ENCODE results near the gene ERC2.

ERC2 gene

DNA sequence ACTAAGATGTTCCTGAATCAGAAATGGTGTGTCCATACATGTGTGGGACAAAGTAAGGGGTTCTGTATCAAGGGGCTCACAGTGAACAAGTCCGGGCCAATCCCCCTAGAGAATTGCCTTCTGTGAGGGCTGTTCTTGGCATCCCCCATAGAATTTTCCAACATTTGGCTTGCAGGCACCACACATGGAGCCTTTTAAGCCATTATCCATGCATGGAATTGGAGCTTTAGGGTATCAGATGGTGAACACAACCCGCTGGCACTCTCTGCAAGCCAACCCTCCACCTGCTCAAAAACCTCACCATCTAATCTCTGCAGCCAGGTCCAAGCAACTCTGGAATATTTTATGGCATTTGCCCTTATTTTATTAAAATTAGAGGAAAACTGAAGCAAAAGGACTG is 278.7 kb downstream of the ERC2 start:
- no peak for DNase-seq (ENCODE audit: low read depth in 2 of 2)

- DNase-seq (ENCODE audit: low read depth in 2 of 2): no peak
Observed at GRCh38 chr3:56188201-56188600, 280.1 kb downstream of the ERC2 start.

GRCh38 chr3:56187051-56187450 is 281.2 kb downstream of the ERC2 start:
- no peak for DNase-seq (ENCODE audit: low read depth in 2 of 2)

GRCh38 chr3:56185827-56186226 is 282.4 kb downstream of the ERC2 start:
- DNase-seq (ENCODE audit: low read depth in 2 of 2): no peak

DNA sequence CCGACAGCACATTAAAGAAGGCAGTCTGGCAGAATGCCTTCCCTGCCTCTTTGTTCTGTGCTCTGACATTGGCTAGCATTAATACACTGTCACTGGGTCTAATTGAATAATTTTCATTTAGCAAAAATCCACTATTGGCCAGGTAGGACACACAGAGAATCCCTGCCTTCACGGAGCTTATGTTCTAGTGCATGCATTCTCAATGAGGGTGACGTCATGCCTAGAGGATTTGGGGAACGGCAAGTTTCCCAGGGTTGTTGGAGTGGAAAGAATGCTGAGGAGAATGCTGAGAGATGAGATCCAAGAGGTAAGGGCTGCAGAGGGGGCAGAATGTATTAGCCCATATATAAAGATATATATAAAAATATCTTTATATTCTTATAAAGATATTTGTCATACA is 284.7 kb downstream of the ERC2 start:
- DNase-seq (ENCODE audit: low read depth in 2 of 2): no peak

DNA sequence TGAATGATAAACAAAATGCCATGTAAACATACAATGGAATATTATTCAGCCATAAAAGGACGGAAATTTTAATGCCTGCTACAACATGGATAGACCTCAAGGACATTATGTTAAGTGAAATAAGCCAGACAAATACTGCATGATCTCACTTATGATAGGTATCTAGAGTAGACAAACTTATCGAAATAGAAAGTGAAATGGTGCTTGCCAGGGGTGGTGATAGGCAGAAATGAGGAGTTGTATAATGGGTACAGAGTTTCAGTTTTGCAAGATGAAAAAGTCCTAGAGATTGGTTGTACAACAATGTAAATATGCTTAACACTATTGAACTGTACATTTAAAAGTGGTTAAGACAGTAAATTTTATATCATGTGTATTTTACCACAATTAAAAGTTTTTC is 287.8 kb downstream of the ERC2 start:
- DNase-seq (ENCODE audit: low read depth in 2 of 2): no peak

DNA sequence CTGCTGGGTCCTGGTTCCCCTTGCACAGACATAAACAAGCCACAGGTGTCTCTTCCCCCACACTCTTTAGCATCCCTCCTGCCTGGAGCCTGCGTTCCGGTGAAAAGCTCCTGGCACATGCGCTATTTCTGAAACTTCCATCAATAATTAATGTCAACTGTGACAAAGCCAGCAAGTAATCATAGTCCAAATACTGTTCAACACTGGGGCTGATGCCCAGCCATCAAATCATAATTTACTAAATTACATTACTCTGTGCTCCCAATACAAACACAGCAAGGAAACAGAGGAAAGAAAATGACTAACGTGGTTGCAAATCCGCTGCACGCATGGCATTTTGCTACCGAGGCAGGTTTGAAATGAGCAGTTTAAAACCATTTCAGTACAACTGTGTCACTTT is 294.7 kb downstream of the ERC2 start:
- DNase-seq (ENCODE audit: low read depth in 2 of 2): no peak

DNA sequence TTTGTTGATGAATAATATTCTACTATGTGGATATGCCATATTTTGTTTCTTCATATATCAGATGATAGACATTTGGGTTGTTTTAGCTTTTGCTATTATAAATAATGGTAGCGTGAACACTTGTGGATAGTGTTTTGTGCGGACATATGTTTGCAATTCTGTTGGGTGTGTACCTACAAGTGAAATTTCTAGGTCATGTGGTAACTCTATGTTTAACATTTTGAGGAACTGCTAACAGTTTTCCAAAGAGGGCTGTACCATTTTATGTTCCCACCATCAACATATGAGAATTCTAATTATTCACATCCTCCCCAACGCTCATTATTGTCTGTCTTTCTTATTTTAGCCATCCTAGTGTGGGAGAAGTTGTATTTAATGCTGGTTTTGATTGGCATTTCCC is 303.8 kb downstream of the ERC2 start:
- no peak for DNase-seq (ENCODE audit: low read depth in 2 of 2)

DNA sequence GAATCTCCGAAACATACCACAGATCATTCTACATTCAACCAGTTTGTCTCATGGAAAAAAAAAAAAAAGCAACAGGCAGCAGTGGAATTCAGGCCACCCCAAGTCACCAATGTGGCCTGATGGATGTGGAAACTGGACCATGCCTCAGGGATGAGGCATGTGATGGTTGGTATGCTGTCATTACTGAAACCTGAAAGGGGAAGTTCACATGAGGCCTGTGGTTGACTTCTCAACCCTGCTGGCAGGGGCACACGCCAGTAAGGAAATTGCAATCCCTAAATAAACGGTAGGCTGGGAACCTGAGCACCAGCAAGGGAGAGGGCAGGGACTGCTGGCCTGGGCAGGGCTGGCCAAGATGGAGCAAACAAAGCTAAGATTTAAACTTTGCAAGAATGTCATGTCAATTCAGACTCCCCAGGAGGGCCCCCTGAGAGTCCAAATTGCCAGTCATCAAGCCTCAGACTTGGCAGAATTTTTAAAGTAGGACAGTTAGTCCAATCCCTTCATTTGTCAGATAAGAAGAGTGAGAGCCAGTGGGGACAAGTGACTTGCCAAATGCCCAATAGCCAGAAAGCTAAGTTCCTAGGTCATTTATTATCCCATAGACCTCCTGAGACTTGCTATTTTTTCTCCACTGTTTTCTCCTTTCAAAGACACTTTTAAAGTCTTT is 310.4 kb downstream of the ERC2 start:
- DNase-seq (ENCODE audit: low read depth in 2 of 2): no peak

GRCh38 chr3:56154297-56154696 is 314.0 kb downstream of the ERC2 start:
- no peak for DNase-seq (ENCODE audit: low read depth in 2 of 2)

DNA sequence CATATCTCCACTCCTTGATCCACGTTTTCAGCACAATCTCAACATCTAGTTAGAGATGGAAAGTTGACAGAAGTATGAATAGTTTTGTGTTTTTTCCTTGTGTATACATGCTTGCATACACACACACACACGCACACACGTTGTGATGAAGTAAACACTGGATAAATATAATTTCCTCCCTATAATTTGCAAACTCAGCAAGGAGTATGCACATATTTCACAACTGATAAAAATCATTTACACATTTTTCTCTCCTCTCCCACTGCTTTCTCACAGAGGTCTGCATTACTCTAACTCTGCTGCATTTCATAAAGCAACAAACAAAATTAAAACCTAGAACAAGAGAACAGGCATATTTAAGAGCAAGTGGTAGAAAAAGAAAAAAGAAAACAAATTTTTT is 320.9 kb downstream of the ERC2 start:
- no peak for DNase-seq (ENCODE audit: low read depth in 2 of 2)

DNA sequence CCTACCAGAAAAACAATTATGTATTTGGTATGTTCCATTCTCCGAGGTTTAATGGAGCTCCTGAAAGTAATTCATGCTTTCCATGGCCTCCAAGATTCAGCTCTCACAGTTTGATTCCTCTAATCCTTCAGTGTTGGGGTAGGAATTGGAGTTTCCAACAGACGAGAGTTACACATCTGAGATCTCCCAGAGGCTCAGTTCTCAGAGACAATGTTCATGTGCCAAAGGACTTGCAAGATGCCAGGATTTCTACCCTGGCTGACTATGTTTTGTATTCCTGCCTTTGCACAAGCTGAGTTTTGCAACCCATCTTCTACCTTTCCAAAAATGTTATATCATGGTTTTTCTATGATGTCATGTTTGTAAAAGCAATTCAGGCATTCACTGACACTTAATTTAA is 322.9 kb downstream of the ERC2 start:
- DNase-seq (ENCODE audit: low read depth in 2 of 2): no peak

DNA sequence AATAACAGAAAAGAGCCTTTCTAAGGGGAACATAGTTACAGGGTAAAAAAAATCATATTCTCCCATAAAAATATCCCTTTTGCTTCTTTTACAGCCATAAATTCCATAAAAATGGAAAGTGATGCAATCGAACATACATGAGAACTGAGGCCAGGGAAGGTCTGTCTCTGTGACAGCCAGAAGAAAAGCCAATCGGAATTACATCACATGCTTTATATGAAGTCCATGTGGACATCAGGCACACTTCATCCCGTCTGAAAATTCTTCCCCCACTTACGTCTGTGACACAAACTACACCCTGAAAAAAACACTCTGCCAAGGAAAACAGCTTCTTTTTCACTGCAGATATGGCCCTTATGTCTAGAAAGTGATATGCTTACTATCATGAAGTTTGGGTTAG is 323.5 kb downstream of the ERC2 start:
- DNase-seq (ENCODE audit: low read depth in 2 of 2): no peak

DNA sequence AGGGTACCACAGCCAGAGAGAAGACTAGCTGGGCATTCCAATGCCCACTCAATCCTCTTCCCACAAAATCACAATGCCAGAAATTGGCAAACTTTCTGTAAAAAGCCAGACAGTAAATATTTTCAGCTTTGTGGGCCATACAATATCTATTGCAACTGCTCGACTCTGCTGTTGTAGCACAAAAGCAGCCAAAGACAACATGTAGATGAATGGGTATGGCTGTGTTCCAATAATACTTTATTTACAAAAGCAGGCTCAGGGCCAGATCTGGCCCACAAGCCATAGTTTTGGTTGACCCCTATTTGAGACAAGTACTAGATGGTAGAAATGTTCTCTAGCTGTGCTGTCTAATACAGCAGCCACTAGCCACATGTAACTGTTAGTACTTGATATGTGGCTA is 330.9 kb downstream of the ERC2 start:
- DNase-seq (ENCODE audit: low read depth in 2 of 2): no peak

DNA sequence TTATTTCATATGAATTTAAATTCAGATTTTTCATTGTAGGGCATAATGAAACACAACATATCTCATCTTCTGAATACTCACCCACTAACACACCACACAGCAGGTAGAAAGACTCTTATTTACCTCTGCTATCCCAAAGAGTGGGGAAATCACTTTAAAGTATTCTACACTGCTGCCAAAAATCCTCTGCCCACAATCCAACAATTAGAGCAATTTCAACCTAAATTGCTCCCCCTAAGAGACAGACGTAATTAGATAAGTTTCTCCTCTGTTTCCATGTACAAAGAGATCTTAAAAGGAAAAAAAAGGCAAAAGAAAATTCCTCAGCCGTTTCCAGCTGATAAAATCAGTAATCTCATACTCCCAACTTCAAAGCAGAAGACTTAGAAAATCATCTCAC is 331.8 kb downstream of the ERC2 start:
- DNase-seq (ENCODE audit: low read depth in 2 of 2): no peak

DNA sequence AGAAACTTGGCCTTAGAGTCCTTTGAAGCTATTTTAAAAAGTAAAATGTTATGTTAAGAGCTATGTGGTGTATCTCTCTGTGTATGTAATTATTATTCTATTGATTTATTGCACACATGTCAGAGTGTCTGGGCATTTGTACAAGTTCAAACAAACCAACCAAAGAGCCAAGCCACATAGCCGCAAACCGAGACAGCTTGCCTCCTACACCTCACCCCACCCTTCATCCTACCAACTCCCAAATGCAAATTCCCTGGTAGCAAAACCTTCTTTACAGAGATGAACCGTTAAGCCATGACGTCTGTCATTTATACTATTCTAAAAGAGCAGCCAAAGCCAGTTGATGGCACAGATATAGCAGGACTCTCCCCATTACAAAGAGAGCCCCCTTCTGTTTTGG is 332.3 kb downstream of the ERC2 start:
- no peak for DNase-seq (ENCODE audit: low read depth in 2 of 2)

DNA sequence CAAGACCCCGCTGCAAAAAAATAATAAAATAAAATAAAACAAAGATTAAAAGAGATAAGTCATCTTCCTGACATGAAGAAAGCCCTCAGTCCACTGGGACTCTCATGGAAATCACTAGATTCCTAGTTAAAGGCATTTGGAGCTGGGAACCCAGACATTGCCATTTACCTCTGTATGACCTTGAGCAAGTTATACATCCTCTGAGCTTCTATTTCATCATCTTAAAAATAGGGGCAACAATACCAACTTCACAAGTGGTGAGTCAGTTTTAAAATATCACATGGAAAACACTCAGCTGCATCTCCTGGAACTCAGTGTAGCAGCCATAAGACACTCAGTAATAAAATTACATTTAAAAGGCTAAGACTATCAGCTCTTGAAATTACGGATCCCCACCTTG is 334.8 kb downstream of the ERC2 start:
- DNase-seq (ENCODE audit: low read depth in 2 of 2): no peak

GRCh38 chr3:56132762-56133161 is 335.5 kb downstream of the ERC2 start:
- no peak for DNase-seq (ENCODE audit: low read depth in 2 of 2)

- no peak for DNase-seq (ENCODE audit: low read depth in 2 of 2)
Observed at GRCh38 chr3:56131974-56132590, 336.2 kb downstream of the ERC2 start.

- no peak for DNase-seq (ENCODE audit: low read depth in 2 of 2)
Observed at GRCh38 chr3:56130036-56130435, 338.2 kb downstream of the ERC2 start.

DNA sequence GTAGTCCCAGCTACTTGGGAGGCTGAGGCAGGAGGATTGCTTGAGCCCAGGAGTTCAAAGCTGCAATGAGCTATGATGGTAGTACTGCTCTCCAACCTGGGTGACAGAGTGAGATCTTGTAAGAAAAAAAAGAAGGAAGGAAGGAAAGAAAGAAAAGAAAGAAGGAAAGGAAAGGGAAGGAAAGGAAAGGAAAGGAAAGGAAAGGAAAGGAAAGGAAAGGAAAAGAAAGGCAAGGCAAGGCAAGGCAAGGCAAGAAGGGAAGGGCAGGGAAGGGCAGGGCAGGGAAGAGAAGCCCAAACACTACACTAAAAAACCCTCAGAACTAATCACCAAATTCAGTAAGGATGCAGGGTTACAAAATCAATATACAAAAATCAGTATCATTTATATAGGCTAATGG is 341.6 kb downstream of the ERC2 start:
- no peak for DNase-seq (ENCODE audit: low read depth in 2 of 2)

GRCh38 chr3:56125358-56126005 is 342.8 kb downstream of the ERC2 start:
- DNase-seq (ENCODE audit: low read depth in 2 of 2): no peak

DNA sequence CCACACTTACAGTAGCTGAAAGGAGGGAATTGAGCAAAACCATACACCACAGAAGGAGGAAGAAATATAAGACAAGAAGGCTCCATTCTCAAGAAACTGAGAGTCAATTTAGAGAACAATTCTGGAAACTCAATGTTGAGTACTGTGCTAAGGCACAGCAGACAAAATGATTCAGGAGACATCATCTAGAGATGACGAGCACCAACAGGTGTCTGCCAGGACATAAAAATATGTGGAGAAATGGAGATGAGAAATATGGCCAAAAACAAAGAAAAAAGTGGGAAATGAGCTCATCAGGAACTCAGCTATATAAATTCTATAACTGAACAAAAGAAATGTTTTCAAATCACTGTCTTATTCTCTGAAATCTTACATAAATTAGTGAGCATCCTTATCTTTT is 343.7 kb downstream of the ERC2 start:
- no peak for DNase-seq (ENCODE audit: low read depth in 2 of 2)

DNA sequence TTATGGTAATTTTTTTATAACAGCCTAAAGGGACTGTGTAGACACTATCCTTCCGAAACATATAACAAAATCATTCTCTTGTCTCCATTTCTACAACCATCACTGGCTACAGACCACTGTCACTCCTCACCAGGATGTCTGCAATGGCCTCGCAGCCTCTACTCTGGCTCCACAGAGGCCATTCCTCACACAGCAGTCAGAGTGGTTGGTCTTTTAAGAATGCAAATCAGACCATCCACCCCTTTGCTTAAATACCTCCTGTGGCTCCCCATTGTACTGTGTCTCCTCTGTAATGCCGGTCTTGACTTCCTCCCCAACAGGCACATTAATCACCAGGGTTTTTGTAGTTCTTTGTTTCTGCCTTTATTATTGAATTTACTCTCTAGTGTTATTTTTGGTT is 344.8 kb downstream of the ERC2 start:
- no peak for DNase-seq (ENCODE audit: low read depth in 2 of 2)

Measured in stimulated activated CD8-positive, alpha-beta memory T cell treated with anti-CD3 and anti-CD28 coated beads, Interleukin-2, amount 100 ng/mL, for 1 hour (primary cell).